Stimulated activated CD4-positive, alpha-beta T cell treated with anti-CD3 and anti-CD28 coated beads, Interleukin-4, amount 100 ng/mL, for 24 hours (primary cell): ENCODE measurements around the gene ABCA13.
"Not testable (repeated sequence)": the region's sequence is repeated elsewhere in the genome, so short reads cannot be mapped to it uniquely, and the experiment has no call there.

ENCODE experiments used
- DNase-seq: peaks from one replicate; pipeline ENCODE4 v3.0.0-alpha.2; 2020

The ABCA13 gene

GRCh38 chr7:48177271-48177670 is 6.0 kb downstream of the ABCA13 start:
- DNase-seq, result no peak

DNA sequence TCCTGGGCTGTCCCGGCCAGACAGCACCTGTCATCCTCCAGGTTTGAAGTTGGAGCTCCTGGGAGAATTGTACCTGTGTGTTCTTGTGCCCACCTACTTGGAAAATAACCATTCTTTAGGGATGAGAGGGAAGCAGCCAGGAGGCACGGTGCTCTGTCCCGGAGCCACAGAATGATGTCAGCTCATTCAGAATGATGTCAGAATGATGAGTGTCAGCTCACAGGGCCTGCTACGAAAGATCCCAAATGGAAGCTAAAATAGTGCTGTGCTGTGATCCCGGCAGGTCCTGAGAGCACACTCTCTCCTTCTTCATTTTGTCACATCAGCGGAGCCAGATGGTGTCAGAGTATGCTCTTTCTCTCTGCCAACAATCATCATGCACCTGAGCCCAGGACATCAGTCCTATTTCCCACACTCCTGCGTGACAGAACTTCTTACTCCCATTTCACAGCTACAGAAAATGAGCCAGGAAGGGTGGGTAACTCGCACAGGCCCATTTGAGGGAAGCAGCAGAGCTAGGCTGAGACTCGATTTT is 8.3 kb downstream of the ABCA13 start:
- no peak for DNase-seq

- DNase-seq, result no peak
Observed at GRCh38 chr7:48180981-48181380, 9.7 kb downstream of the ABCA13 start.

DNA sequence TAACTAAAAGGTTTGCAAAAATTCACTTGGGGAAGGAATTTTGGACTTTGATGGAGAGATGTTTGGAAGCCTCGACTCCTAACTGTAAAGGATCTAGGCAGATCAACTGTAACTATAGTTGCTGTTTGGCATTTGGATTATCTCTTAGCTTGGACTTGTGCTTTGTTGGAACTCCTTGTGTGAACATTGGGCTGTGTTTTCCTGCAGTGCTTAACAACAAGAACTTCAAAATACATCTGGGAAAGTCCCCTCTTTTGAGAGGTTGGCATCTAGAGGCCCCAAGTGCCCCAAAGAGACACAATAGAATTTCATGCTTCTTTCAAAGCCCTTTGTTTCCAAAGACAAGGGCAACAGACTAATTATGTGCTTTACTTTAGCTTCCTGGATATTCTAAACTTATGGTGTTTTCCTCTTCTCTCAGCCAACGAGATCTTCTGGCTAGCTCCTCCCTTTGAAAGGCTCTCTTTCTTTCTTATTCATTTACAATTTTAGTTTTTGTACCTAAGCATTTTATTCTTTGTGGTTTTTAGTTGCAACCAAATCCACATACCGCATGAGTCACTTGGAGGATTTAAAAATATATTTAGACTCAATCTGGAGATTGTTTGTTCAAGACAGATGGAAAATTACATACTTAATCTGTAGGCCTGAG is 11.6 kb downstream of the ABCA13 start:
- DNase-seq, result no peak

- DNase-seq, result no peak
Observed at GRCh38 chr7:48183370-48183743, 12.1 kb downstream of the ABCA13 start.

- no peak for DNase-seq
Observed at GRCh38 chr7:48183965-48184364, 12.7 kb downstream of the ABCA13 start.

DNA sequence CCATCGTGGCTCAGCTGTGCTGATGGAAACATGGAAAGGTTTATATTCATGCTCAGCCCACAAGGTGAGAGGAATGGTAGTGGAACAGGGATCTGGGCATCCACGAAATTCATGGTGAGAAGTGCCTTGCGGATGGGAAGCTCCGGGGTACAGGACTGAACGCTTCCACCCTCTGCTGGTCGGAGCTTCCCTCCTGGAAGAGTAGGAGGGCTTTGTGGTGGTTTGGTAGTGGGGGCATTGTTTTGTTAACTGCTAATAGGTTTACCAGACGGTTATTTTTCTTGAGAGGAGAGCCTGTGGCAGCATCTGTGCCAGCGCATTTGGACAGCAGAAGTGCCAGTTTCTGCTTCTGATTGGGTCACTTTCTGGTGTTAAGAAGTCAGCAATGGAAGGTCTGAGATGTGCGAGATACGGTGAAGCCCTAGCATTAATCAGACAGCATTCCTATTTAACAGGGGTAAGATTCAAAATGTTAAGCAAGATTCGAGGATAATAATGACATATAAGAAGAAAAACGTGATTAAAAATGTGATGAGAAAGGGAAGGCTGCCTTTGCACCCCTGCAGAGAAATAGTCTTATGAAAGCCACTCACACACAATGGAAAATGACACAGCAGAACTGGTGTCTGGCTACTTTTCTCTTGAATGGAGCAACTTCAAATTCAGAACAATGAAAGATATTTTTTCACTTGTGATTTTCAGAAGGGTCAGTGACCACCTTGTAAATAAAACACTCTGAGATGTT is 17.7 kb downstream of the ABCA13 start:
- no peak for DNase-seq

DNA sequence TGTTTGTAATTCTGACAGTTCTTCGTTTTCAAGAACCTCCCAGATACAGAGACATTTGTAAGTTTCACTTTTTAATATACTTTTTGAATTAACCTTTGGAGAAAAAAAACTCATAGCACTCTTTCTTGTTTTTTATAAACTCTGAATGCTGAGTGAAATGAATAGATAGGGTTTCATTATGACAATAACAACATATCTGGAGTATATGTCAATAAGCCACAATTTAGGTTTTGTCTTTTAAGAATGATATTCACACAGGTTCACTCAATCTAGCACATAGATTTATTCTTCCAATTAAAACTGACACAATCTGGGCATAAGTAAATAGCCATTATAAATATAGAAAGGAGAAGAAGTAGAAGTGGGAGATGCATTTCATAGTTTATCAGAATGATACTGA is 21.7 kb downstream of the ABCA13 start:
- DNase-seq, result no peak

DNA sequence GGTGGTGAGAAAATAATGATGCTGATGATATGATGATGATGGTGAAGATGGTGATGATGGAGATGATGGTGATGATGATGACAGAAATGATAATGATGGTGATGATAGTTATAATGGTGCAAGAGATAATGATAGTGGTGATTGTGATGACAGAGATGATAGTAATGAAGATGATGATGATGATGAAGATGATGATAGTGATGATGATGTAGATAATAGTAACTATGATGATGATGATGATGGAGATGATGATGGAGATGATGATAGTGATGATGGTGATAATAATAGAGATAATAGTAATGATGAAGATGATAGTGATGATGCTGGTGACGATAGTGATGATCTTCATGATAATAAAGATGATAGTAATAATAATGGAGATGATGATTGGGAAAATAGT is 22.2 kb downstream of the ABCA13 start:
- DNase-seq, result no peak

- not testable (repeated sequence) for DNase-seq
Observed at GRCh38 chr7:48200946-48201589, 29.8 kb downstream of the ABCA13 start.

- not testable (repeated sequence) for DNase-seq
Observed at GRCh38 chr7:48202916-48203315, 31.7 kb downstream of the ABCA13 start.

DNA sequence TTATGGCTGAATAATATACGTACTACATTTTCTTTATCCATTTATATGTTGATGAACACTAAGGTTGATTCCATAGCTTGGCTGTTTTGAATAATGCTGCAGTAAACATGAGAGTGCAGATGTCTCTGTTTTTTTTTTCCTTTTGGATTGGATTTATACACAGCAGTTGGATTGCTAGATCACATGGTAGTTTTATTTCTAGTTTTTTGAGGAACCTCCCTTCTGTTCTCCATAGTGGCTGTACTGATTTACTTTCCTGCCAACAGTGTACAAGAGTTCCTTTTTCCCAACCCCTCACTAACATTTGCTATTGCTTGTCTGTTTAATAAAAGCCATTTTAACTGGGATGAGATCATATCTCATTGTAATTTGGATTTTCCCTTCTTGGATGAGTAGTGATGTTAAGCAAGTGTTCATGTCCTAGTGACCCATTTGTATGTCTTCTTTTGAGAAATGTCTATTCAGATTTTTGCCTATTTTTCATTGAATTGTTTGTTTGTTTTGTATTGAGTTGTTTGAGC is 36.0 kb downstream of the ABCA13 start:
- no peak for DNase-seq

DNA sequence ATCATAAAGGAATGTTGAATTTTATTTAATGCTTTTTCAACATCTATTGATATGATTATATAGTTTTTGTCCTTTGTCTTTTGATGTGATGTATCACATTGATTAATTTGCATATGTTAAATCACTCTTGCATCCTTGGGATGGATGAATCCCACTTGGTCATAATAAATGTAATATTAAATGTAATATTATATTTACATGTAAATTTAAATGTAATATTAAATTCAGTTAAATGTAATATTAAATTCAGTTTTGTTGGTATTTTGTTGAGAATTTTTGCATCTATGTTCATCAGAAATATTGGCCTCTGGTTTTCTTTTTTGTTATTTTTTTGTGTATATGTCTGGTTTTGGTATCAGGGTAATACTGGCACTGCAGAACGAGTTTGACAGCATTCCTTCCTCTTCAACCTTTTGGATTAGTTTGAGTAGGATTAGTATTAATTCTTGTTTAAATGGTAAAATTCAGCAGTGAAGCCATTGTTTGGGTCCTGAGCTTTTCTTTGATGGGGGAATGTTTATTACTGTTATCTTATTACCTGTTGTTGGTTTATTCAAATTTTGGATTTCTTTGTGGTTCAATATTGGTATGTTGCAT is 37.8 kb downstream of the ABCA13 start:
- no peak for DNase-seq

DNA sequence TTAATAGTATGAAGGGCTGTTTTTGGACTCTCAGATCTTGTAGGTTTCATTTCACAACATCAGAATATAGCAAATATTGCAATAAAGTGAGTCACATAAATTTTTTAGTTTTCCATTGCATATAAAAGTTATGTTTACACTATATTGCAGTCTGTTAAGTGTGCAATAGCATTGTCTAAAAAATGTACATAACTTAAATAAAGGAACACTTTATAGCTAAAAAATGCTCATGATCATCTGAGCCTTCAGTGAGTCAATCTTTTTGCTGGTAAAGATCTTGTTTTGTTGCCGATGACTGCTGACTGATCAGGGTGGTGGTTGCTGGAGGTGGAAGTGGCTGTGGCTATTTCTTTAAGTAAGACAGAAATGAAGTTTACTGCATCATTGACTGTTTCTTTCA is 42.0 kb downstream of the ABCA13 start:
- no peak for DNase-seq

DNA sequence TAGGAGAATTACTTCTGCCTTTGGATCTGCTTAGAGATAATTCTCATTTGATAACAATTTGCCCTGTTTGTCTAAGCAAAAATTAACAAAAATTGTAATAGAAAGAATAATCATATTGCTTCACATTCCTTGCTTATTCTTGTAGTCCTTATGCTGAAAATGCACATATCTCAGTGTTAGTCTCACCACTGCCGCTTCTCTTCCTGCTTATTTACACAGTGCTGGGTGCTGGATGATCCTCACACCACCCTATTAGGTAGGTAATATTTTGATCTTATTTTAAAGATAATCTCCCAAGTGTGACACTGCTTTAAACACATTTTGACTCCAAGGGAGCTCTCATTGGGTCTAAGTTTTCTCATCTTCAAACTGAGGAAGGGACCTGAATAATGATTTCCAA is 46.0 kb downstream of the ABCA13 start:
- DNase-seq, result no peak

GRCh38 chr7:48217753-48218152 is 46.5 kb downstream of the ABCA13 start:
- DNase-seq, result no peak

DNA sequence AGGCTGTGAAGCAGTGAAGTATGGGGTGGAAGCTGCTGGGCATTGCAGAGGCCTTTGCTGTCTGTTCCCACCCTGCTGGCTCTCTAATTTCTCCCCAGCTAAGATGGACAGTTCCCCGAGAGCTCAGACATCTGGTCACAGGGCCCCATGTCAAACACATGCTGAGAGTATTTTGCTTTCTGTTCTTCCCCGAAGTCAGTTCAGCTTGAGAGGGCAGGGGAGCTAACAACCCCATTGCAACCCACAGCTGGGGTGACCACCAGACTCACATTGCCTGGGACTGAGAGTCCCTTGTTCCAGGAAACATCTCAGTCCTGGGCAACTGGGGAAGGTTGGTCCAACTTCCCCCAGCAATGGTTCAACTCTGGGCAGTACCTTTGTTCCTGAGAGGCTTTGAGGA is 52.8 kb downstream of the ABCA13 start:
- no peak for DNase-seq

- DNase-seq, result no peak
Observed at GRCh38 chr7:48225101-48225500, 53.8 kb downstream of the ABCA13 start.

DNA sequence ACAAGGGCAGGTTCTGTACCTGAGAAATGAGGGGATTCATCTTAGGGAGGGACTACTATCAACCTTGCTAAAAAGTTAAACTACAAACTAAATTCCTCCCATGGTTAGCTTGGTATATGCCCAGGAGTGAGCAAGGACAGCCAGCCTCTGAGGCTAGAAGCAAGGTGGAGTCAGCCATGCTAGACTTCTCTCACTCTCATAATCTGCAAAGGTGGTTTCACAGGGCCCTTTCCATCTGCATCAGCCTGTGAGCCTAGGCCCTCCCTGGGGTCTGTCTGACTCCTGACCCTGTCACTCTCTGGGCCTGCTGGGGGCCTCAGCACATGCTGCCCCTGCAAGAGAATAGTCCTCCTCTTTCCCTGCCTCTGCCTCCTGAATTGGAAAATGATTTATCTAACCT is 66.1 kb downstream of the ABCA13 start:
- DNase-seq, result no peak

DNA sequence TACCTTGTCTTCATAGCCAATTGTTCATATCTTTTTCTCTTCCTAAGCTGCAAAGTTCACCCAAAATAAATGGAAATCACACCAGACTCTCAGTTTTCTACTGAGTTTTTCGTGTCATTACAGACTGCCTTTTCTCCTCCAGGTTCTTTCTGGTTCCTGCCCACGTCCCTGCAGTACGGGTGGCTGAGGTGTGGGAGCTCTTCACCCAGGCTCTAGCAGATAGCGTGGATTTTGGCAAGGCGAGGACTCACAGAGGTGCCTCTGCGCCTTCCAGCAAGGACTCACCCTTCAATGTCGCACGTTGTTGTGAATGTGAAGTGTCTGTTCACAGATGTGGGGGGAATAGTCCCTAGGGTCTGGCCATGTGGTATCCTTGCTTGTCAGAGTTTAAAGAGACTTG is 71.6 kb downstream of the ABCA13 start:
- no peak for DNase-seq

DNA sequence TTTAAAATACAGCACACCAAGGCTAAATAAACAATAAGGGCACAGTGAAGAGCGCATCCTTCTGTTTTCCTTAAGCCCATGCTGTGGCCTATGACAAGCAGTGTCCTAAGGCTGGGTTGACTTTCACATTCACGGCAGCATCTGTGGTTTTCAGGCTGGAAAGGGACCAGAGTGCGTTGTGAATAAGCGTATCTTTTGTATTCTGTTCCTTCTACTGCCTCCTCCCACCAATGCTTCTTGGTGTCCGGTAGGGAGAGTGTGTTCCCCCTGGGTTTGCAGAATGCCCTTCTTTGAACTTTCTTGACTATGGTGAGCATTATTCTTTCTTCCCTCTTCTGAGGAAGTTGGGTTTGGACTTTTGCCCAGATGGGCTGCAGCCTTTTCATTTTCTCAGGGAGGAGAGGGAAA is 73.6 kb downstream of the ABCA13 start:
- no peak for DNase-seq

GRCh38 chr7:48245751-48246472 is 74.7 kb downstream of the ABCA13 start:
- DNase-seq, result no peak

- DNase-seq, result no peak
Observed at GRCh38 chr7:48249166-48249565, 77.9 kb downstream of the ABCA13 start.
